NCI-H526 treated with DMSO at 0.1 percent for 48 hours (cell line): ENCODE data around the gene PPP2R2B.

Source experiments
- DNase-seq: peaks from one replicate; lab custom pipeline; 2025; lab: John Stamatoyannopoulos, UW

Gene PPP2R2B

GRCh38 chr5:146541958-146542849, 336.4 kb downstream of the PPP2R2B start:
- DNase-seq = peak; percentile 13

GRCh38 chr5:146540414-146540813, 338.1 kb downstream of the PPP2R2B start:
- no peak for DNase-seq

DNA sequence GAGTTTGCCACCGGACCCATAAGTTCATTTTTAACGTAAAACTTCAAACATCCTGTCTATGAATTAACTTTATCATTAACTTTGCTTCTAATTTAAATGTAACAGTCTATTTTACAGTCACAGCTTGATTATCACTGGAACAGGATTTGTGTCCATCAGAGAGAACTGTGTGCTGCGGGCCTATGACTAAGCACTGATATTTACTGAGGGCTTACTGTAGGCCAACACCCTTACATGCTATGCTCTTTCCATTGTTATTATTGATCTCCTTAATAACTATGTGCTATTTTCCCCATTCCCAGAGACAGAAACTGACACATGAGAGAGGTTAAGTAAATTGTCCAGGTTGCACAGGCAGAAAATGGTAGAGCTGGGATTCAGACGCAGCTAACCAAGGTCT, 338.6 kb downstream of the PPP2R2B start:
- DNase-seq = no peak

DNA sequence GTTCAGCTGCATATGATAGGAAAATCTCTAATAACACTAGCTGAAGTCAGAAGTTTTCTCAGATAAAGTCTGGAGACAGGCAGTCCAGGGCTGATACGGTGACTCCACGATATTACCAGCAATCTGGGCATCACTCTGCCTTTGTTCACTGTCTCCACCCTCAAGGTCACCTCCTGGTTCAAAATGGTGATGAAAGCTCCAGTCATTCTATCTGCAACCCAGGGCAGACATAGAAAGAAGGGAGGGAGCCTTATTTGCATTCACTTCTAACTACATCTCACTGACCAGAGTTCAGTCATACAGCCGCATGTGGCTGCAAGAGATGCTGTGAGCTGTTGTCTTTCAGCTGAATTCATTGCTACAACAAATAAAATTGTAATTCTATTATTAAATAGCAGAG, 340.1 kb downstream of the PPP2R2B start:
- DNase-seq = no peak

GRCh38 chr5:146533882-146534281, 344.7 kb downstream of the PPP2R2B start:
- no peak for DNase-seq

- peak; percentile 17 for DNase-seq
These were observed 345.2 kb downstream of the PPP2R2B start for GRCh38 chr5:146533260-146533857.
